Measurements from ENCODE around the gene TCAF1. TPM values are rescaled to one million over a fixed set of nuclear protein-coding genes. Genes with fewer than 3 reads are reported as not detected.

Gene TCAF1
- polyA plus RNA-seq, 1 donor from 2014 or later, result 172 TPM

DNA sequence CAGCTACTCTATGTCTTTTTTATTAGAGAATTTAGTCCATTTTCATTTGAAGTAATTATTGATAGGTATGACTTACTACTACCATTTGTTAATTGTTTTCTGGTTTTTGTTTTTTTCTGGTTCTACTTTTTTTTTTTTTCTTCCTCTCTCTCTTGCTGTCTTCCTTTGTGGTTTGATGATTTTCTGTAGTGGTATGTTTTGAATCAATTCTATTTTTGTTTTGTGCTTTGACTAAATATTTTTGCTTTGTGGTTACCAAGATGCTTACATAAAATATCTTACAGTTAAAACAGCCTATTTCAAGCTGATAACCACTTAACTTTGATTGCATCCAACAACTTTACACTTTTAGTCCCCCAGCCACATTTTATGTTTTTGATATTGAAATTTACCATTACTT is 29.8 kb upstream of the TCAF1 start:
- Histone ChIP-seq H3K27me3 (ENCODE audit: insufficient read depth, low read depth, low read length) (no peaks in the 10 kb centered on the region), H3K4me2 (ENCODE audit: low read length) (no peak overlapping the region), H3K4me3 (ENCODE audit: low read length) (no peak overlapping the region)

GRCh38 chr7:143929224-143929920 is 27.4 kb upstream of the TCAF1 start:
- Histone ChIP-seq H3K9ac (ENCODE audit: low read length) (no peak overlapping the region), H2AFZ (ENCODE audit: low read depth, low read length) (no peak overlapping the region), H4K20me1 (ENCODE audit: insufficient read depth) (no peaks in the 10 kb centered on the region), H3F3A (ENCODE audit: insufficient read depth, low read length, poor library complexity, severe bottlenecking) (no peaks in the 10 kb centered on the region), H3K27me3 (ENCODE audit: insufficient read depth, low read depth, low read length) (no peaks in the 10 kb centered on the region), H3K36me3 (ENCODE audit: insufficient read depth, low read length) (no peaks in the 10 kb centered on the region), H3K4me2 (ENCODE audit: low read length) (no peak overlapping the region), H3K9me2 (ENCODE audit: insufficient read depth, low read length) (no peaks in the 10 kb centered on the region), H3K9me3 (ENCODE audit: low read length) (no peaks in the 10 kb centered on the region), H3K27ac (ENCODE audit: low read length) (no peak overlapping the region), H3K4me3 (ENCODE audit: low read length) (no peak overlapping the region), H3K79me2 (replicated peaks; ENCODE audit: insufficient read depth, low read length) (no peaks in the 10 kb centered on the region)
- TF ChIP-seq POLR2AphosphoS5 (IDR thresholded peaks at IDR 0.05) (no peak), EP300 (conservative IDR thresholded peaks at IDR 0.05; ENCODE audit: poor library complexity, severe bottlenecking) (peak; percentile 26), SMC3 (conservative IDR thresholded peaks at IDR 0.05; ENCODE audit: poor library complexity) (no peak)

More for the DNA sequence above, 29.8 kb upstream of the TCAF1 start:
- no peaks in the 10 kb centered on the region for H3K9me2 ChIP-seq (ENCODE audit: insufficient read depth, low read length)
- no peaks in the 10 kb centered on the region for H4K20me1 ChIP-seq (ENCODE audit: insufficient read depth)
- no peak overlapping the region for H3K9ac ChIP-seq (ENCODE audit: low read length)
- H3K79me2 ChIP-seq (replicated peaks; ENCODE audit: insufficient read depth, low read length), result no peaks in the 10 kb centered on the region
- H3K9me3 ChIP-seq (ENCODE audit: low read length), result no peaks in the 10 kb centered on the region
- H3F3A ChIP-seq (ENCODE audit: insufficient read depth, low read length, poor library complexity, severe bottlenecking), result no peaks in the 10 kb centered on the region
- TF ChIP-seq EZH2 (IDR thresholded peaks at IDR 0.05; ENCODE audit: borderline replicate concordance, insufficient read depth, low read length, poor library complexity, severe bottlenecking) (no peak), MXI1 (conservative IDR thresholded peaks at IDR 0.05; ENCODE audit: poor library complexity, severe bottlenecking) (no peak), POLR2AphosphoS5 (IDR thresholded peaks at IDR 0.05) (no peak), RAD21 (conservative IDR thresholded peaks at IDR 0.05) (no peak), TAF1 (IDR thresholded peaks at IDR 0.05; ENCODE audit: low read depth) (no peak), SMC3 (conservative IDR thresholded peaks at IDR 0.05; ENCODE audit: poor library complexity) (no peak), EP300 (conservative IDR thresholded peaks at IDR 0.05; ENCODE audit: poor library complexity, severe bottlenecking) (no peak)
- TF ChIP-seq, protein P1, sequence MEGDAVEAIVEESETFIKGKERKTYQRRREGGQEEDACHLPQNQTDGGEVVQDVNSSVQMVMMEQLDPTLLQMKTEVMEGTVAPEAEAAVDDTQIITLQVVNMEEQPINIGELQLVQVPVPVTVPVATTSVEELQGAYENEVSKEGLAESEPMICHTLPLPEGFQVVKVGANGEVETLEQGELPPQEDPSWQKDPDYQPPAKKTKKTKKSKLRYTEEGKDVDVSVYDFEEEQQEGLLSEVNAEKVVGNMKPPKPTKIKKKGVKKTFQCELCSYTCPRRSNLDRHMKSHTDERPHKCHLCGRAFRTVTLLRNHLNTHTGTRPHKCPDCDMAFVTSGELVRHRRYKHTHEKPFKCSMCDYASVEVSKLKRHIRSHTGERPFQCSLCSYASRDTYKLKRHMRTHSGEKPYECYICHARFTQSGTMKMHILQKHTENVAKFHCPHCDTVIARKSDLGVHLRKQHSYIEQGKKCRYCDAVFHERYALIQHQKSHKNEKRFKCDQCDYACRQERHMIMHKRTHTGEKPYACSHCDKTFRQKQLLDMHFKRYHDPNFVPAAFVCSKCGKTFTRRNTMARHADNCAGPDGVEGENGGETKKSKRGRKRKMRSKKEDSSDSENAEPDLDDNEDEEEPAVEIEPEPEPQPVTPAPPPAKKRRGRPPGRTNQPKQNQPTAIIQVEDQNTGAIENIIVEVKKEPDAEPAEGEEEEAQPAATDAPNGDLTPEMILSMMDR (IDR thresholded peaks at IDR 0.05; ENCODE audit: poor library complexity, severe bottlenecking), result no peak
- TF ChIP-seq, protein P2, sequence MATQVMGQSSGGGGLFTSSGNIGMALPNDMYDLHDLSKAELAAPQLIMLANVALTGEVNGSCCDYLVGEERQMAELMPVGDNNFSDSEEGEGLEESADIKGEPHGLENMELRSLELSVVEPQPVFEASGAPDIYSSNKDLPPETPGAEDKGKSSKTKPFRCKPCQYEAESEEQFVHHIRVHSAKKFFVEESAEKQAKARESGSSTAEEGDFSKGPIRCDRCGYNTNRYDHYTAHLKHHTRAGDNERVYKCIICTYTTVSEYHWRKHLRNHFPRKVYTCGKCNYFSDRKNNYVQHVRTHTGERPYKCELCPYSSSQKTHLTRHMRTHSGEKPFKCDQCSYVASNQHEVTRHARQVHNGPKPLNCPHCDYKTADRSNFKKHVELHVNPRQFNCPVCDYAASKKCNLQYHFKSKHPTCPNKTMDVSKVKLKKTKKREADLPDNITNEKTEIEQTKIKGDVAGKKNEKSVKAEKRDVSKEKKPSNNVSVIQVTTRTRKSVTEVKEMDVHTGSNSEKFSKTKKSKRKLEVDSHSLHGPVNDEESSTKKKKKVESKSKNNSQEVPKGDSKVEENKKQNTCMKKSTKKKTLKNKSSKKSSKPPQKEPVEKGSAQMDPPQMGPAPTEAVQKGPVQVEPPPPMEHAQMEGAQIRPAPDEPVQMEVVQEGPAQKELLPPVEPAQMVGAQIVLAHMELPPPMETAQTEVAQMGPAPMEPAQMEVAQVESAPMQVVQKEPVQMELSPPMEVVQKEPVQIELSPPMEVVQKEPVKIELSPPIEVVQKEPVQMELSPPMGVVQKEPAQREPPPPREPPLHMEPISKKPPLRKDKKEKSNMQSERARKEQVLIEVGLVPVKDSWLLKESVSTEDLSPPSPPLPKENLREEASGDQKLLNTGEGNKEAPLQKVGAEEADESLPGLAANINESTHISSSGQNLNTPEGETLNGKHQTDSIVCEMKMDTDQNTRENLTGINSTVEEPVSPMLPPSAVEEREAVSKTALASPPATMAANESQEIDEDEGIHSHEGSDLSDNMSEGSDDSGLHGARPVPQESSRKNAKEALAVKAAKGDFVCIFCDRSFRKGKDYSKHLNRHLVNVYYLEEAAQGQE (IDR thresholded peaks at IDR 0.05; ENCODE audit: borderline replicate concordance), result no peak
- H3K36me3 ChIP-seq (ENCODE audit: insufficient read depth, low read length), result no peaks in the 10 kb centered on the region
- H3K27ac ChIP-seq (ENCODE audit: low read length), result no peak overlapping the region
- no peak overlapping the region for H2AFZ ChIP-seq (ENCODE audit: low read depth, low read length)

All from neural cell (in vitro differentiated cells).